HEK293 (cell line): ENCODE measurements around the gene ZNF841.
A peak's percentile ranks its signal among the peaks of the same experiment; 100 is the strongest.

Experiments
- FEZF1 ChIP-seq: fragments of 450-650 bp; formaldehyde crosslinking; IDR thresholded peaks from 2 replicates; pipeline ENCODE4 v1.5.1; 2016; ENCODE audit warnings: missing biosample characterization, missing genetic modification characterization
- GLIS1 ChIP-seq: fragments of 450-650 bp; formaldehyde crosslinking; IDR thresholded peaks from 2 replicates; pipeline ENCODE4 v1.5.1; 2016; ENCODE audit warnings: missing biosample characterization, missing genetic modification characterization
- IKZF3 ChIP-seq: fragments of 450-650 bp; IDR thresholded peaks from 2 replicates; pipeline ENCODE4 v1.5.0; 2018; ENCODE audit warnings: missing biosample characterization, mild to moderate bottlenecking, missing genetic modification characterization, moderate library complexity
- KLF16 ChIP-seq: fragments of 450-650 bp; formaldehyde crosslinking; IDR thresholded peaks from 2 replicates; pipeline ENCODE4 v1.5.1; 2017; ENCODE audit warnings: missing biosample characterization, missing genetic modification characterization
- PBX3 ChIP-seq: sonication (generic); formaldehyde crosslinking; IDR thresholded peaks from 2 replicates; pipeline ENCODE4 v1.8.1; 2022; ENCODE audit warnings: mild to moderate bottlenecking, moderate library complexity, missing genetic modification reagents
- SCRT1 ChIP-seq: fragments of 450-650 bp; formaldehyde crosslinking; IDR thresholded peaks from 2 replicates; pipeline ENCODE4 v1.5.1; 2016; ENCODE audit warnings: missing biosample characterization, missing genetic modification characterization, borderline replicate concordance
- ZBTB26 ChIP-seq: fragments of 450-650 bp; formaldehyde crosslinking; optimal IDR thresholded peaks from 2 replicates; pipeline ENCODE3; 2016; ENCODE audit warnings: missing biosample characterization, mild to moderate bottlenecking, missing genetic modification characterization
- ZBTB49 ChIP-seq: fragments of 450-650 bp; formaldehyde crosslinking; IDR thresholded peaks from 2 replicates; pipeline ENCODE4 v1.5.1; 2016; ENCODE audit warnings: missing biosample characterization, missing genetic modification characterization, low read depth
- ZBTB6 ChIP-seq: fragments of 450-650 bp; formaldehyde crosslinking; IDR thresholded peaks from 2 replicates; pipeline ENCODE4 v1.5.1; 2017; ENCODE audit warnings: missing biosample characterization, missing genetic modification characterization
- ZIC2 ChIP-seq: fragments of 450-650 bp; formaldehyde crosslinking; IDR thresholded peaks from 2 replicates; pipeline ENCODE4 v1.5.1; 2016; ENCODE audit warnings: missing biosample characterization, missing genetic modification characterization
- ZNF114 ChIP-seq: fragments of 450-650 bp; formaldehyde crosslinking; IDR thresholded peaks from 2 replicates; pipeline ENCODE4 v1.5.0; 2017; ENCODE audit warnings: missing biosample characterization, missing genetic modification characterization
- ZNF138 ChIP-seq: fragments of 450-650 bp; formaldehyde crosslinking; IDR thresholded peaks from 2 replicates; pipeline ENCODE4 v1.5.1; 2016; ENCODE audit warnings: missing biosample characterization, missing genetic modification characterization, borderline replicate concordance
- ZNF175 ChIP-seq: fragments of 450-650 bp; formaldehyde crosslinking; IDR thresholded peaks from 2 replicates; pipeline ENCODE4 v1.5.1; 2016; ENCODE audit warnings: missing biosample characterization, missing genetic modification characterization
- ZNF221 ChIP-seq: fragments of 450-650 bp; formaldehyde crosslinking; IDR thresholded peaks from 2 replicates; pipeline ENCODE4 v1.5.1; 2017; ENCODE audit warnings: missing biosample characterization, missing genetic modification characterization, borderline replicate concordance
- ZNF248 ChIP-seq: fragments of 450-650 bp; formaldehyde crosslinking; IDR thresholded peaks from 2 replicates; pipeline ENCODE4 v1.5.1; 2017; ENCODE audit warnings: missing biosample characterization, missing genetic modification characterization
- ZNF26 ChIP-seq: fragments of 450-650 bp; formaldehyde crosslinking; IDR thresholded peaks from 2 replicates; pipeline ENCODE4 v1.5.1; 2016; ENCODE audit warnings: missing biosample characterization, missing genetic modification characterization
- ZNF302 ChIP-seq: fragments of 450-650 bp; formaldehyde crosslinking; IDR thresholded peaks from 2 replicates; pipeline ENCODE4 v1.5.1; 2016; ENCODE audit warnings: missing biosample characterization, missing genetic modification characterization, low read depth
- ZNF513 ChIP-seq: fragments of 450-650 bp; IDR thresholded peaks from 2 replicates; pipeline ENCODE4 v1.5.1; 2018; ENCODE audit warnings: missing biosample characterization, missing genetic modification characterization
- ZNF521 ChIP-seq: fragments of 450-650 bp; formaldehyde crosslinking; IDR thresholded peaks from 2 replicates; pipeline ENCODE4 v1.5.1; 2017; ENCODE audit warnings: missing biosample characterization, mild to moderate bottlenecking, missing genetic modification characterization
- ZNF529 ChIP-seq: fragments of 450-650 bp; formaldehyde crosslinking; IDR thresholded peaks from 2 replicates; pipeline ENCODE4 v1.5.1; 2017; ENCODE audit warnings: missing genetic modification characterization, missing biosample characterization; ENCODE audit not compliant: insufficient replicate concordance
- ZNF639 ChIP-seq: fragments of 450-650 bp; formaldehyde crosslinking; IDR thresholded peaks from 2 replicates; pipeline ENCODE4 v1.5.1; 2016; ENCODE audit warnings: missing biosample characterization, missing genetic modification characterization
- ZNF704 ChIP-seq: fragments of 450-650 bp; formaldehyde crosslinking; IDR thresholded peaks from 2 replicates; pipeline ENCODE4 v1.5.1; 2016; ENCODE audit warnings: missing biosample characterization, missing genetic modification characterization
- ZNF707 ChIP-seq: fragments of 450-650 bp; formaldehyde crosslinking; IDR thresholded peaks from 2 replicates; pipeline ENCODE4 v1.5.1; 2016; ENCODE audit warnings: missing biosample characterization, missing genetic modification characterization
- ZNF776 ChIP-seq: fragments of 450-650 bp; formaldehyde crosslinking; IDR thresholded peaks from 2 replicates; pipeline ENCODE4 v1.5.0; 2017; ENCODE audit warnings: missing biosample characterization, missing genetic modification characterization, borderline replicate concordance
- ZNF830 ChIP-seq: fragments of 450-650 bp; IDR thresholded peaks from 2 replicates; pipeline ENCODE4 v1.5.0; 2018; ENCODE audit warnings: missing biosample characterization, missing genetic modification characterization, low read depth, mild to moderate bottlenecking, moderate library complexity
- ZSCAN18 ChIP-seq: fragments of 450-650 bp; formaldehyde crosslinking; IDR thresholded peaks from 2 replicates; pipeline ENCODE4 v1.5.1; 2016; ENCODE audit warnings: missing biosample characterization, missing genetic modification characterization

ZNF841 gene

GRCh38 chr19:52028027-52028779 lies 67.4 kb downstream of the ZNF841 start, which contains the start of gene ZNF614 (continued):
- TF ChIP-seq ZNF521 (tag by site-specific recombination) (no peak), ZNF830 (tag by site-specific recombination) (no peak), FEZF1 (tag by site-specific recombination) (peak; percentile 39; the same call in 1 of the 2 replicates), ZNF248 (tag by site-specific recombination) (no peak), ZBTB6 (tag by site-specific recombination) (no peak), ZNF302 (no peak), ZNF704 (no peak), ZNF639 (tag by site-specific recombination) (peak; percentile 41; the same call in 1 of the 2 replicates), ZNF138 (tag by site-specific recombination) (no peak), ZBTB26 (tag by site-specific recombination) (peak; percentile 72), ZNF221 (tag by site-specific recombination) (no peak), SCRT1 (tag by site-specific recombination) (no peak), ZNF776 (tag by site-specific recombination) (no peak), KLF16 (no peak), ZNF114 (tag by site-specific recombination) (no peak), ZNF175 (tag by site-specific recombination) (no peak), IKZF3 (no peak), ZNF707 (tag by site-specific recombination) (no peak), ZNF529 (tag by site-specific recombination) (no peak), ZNF513 (no peak), ZSCAN18 (no peak), ZIC2 (tag by site-specific recombination) (no peak), GLIS1 (no peak), PBX3 (CRISPR knock-in tag) (peak; percentile 51; the same call in 1 of the 2 replicates), ZBTB49 (tag by site-specific recombination) (no peak), ZNF26 (tag by site-specific recombination) (no peak)
